Activated CD4-positive, CD25-positive, alpha-beta regulatory T cell treated with anti-CD3 and anti-CD28 coated beads, Interleukin-2, amount 50 U/mL, for 16 hours (primary cell): ENCODE results near the gene DNAJB12.
A peak's percentile ranks its signal among the peaks of the same experiment; 100 is the strongest.
"Not testable (repeated sequence)": the region's sequence is repeated elsewhere in the genome, so short reads cannot be mapped to it uniquely, and the experiment has no call there.

Experiments used
- DNase-seq: peaks from one replicate; pipeline ENCODE4 v3.0.0-alpha.2; 2020; ENCODE audit warnings: low read depth, low spot score

Gene DNAJB12

DNA sequence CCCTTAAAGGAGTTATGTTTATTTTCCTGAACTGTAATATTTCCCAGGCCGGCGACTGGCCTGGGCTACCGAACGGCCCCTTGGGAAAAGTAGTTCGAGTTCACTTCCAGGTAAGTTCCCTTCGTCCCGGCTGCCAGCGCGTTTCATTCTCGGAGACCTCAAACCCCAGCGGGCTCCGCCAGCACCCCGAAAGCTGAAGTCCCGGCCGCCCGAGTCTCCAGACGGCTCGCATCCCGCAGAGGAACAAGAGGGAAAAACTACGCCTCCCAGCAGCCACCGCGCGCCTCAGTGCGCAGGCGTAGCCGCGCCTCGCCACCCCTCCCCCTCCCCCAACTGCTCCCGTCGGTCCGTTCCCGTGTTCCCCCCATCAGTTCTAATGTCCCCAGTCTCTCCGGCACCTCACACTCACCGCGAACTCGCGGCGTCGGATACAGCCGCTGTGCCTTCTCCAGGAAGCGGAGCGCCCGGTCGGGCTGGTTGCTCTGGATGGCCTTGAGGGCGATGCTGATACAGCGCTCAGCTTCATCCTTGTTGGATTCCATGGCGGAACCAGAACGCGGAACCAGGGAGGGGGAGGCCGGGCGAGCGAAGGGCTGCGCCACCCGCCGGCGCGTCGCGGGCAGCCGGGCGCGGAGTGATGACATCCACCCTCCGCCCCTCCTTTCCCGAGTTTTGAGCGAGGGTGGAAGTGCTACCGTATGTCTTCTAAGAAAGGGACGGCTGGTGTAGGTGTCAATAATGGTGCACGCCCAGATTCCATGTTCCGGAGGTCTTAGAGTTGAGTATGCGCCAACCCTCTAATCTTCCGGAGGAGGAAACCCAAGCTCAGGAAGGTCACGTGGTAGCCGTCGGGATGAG, at the start of gene DNAJB12:
DNAJB12 (minus strand) TSS at position 564 of the 858 bp plus-strand sequence; CDS start at position 542, 22 bp downstream.
- DNase-seq, result peak; percentile 79

DNA sequence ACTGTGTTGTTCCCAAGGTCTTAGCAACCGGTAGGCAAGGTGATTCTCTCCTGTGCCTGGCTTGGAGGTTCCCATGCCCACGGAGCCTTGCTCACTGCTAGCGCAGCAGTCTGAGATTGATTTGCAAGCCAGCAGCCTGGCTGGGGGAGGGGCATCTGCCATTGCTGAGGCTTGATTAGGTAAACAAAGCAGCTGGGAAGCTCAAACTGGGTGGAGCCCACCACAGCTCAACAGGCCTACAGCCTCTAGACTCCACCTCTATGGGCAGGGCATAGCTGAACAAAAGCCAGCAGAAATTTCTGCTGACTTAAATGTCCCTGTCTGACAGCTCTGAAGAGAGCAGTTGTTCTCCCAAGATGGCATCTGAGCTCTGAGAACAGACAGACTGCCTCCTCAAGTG, 40.9 kb upstream of the DNAJB12 start:
- not testable (repeated sequence) for DNase-seq

DNA sequence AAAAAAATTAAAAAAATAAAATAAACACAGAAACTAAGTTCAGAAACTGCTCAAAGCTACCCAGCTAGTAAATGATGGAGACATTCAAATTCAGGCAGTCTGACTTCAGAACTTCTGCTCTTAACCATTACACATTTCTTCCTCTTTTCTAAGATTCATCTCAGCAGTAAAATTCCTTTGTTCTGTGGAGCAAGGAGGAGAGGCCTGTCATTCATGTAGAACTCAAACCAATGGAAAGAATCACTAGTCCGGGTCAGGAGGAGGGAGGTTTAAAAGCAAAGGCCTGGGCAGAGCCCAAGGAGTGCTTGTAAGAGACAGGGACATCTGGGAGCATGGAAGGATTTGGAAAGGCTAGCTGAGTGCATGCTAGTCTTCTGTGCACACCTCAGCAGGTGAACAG, 37.9 kb upstream of the DNAJB12 start:
- DNase-seq, result no peak

DNA sequence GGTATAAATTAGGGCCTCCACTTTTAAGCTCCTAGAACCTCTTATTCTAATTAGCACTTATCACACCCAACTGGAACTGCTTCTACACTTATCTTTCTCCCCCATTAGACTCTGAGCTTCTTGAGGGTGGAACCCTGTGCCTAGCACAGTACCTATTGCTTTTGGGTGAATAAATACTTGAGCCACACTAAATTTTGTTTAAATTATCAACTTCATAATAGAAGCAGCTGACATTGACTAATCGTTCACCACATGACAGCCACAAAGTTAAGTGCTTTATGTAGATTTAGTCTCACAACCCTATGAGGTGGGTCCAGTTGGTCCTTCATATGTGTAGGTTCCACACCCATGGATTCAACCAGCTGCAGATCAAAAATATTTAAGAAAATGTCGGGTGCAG, 36.0 kb upstream of the DNAJB12 start:
- no peak for DNase-seq

DNA sequence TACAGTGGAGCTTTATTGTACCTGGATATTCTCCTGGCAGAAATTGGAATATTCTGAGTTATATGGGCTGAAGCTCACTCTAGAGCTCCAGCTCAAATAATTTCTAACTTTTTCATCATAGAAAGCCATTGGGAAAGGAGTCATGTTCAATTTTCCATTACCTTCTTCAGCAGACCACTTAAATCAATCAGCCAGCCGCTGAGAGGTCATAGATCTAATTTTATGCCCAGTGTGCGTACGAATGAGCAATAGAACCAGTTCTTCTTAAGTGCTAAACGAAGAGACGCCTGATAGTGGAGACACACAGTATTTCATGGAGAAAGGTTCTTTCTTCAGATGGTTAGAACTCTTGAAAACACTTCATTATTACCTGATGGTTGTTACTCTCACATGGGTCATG, 35.0 kb upstream of the DNAJB12 start:
- DNase-seq, result no peak

DNA sequence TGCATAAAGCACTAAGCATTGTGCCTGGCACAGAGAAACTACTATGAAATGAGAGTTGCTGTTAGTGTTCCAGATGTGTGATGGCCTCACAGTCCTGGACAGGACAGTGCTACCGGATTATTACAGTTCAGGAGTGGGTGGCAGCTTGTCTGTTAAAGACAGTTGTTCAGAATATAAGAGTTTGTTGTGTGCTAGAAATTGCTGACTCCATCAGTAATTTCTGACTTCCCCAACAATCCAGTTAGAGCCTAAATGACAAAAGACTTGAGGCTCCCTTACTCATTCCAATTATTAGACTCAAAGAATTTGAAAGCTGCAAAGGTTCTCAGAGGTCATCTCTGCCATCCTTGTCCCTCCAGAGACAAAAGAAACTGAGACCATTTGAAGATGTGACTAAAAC, 34.3 kb upstream of the DNAJB12 start:
- no peak for DNase-seq

DNA sequence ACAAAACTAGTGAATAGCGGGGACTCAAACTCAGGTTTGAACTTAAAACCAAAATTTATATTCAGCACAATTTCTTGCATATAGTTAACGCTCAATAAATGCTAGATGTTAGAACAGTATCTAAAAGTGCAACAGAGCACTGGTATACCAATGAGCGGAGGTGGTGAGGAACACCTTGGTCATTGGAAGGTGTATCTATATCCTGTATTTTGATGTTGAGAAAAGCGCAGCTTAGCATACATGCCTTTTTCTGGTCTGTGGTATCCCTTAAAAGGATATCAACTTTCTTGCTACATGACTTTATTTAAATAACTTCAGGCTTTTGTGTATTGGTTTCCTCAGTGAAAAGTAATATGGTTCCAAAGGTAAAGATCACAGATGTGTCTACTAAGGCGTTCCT, 33.3 kb upstream of the DNAJB12 start:
- DNase-seq, result no peak

DNA sequence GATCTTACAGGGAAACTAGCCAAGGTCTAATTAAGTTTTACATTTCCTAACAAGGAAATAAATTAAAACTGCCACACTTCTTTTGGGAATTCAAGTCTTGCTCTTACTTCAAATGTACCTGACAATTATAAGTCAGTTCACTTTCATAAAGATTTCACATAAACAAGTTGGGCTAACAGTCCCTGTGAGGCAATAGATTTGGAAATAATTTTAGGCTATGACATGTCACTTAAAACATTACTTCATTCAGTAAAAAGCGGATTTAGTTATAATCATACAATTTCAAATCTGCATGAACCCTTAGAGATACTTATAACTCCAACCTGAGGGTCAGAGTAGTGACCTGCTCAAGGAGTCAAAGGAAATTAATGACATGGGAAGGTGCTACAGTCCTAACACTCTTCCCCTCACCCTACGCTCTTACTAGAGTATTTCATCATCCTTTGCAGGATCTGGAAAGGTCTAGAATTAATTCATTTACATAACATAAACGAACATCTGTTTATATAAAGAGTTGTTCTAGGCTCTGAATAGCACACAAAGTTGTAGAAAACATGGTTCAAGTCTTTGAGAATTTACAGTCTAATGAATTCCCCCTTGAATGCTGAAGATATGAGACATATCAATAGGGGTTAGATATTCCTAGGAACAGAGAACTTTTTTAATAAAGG, 32.3 kb upstream of the DNAJB12 start:
- DNase-seq, result no peak

DNA sequence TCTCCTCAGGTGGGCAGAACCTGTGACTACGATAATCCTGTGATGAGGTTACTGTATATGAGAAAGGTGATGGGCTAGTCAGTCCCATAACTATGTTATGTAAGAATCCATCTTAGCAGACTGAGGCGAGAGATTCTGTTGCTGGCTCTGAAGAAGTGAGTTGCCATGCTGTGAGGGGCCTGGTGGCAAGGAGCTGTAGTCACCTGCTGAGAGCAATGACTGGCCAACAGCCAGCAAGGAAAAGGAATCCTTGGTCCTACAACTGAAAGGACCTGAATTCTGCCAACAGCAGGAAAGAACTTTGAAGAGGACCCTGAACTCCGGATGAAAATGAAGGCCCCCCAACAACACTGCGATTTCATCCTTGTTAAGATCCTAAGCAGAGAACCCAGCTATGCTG, 31.0 kb upstream of the DNAJB12 start:
- DNase-seq, result no peak

DNA sequence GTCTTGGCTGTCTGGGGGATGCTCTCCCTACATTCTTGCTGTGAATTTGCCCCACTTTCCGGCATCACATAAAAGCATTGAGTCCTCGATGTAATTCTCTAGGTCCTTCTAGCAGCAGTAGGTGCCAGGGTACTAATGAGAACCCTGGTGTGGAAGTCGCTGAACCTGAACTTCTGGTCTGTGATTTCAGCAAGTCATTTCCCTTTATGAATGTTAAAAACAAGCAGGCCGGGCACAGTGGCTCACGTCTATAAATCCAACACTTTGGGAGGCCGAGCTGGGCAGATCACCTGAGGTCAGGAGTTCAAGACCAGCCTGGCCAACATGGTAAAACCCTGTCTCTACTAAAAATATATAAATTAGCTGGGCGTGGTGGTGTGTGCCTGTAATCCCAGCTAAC, 30.3 kb upstream of the DNAJB12 start:
- not testable (repeated sequence) for DNase-seq

DNA sequence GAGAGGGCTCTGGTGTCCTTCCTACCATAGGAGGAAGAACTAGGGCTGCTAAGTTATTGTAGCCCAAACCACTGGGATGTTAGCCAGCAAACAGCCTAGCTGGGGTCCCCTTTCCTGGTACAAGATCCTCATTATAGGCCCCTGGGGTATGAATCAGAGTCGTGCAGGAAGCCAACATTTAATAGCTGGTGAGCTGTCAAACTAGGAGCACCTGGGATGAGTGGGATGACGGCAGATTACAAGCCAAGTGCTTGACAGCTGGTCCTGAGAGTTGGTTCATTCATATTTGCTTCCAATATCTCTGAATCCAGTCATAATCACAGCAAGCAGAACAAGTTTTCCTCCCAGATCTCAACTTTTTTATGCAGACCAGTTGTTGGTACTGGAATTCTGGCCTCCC, 25.1 kb upstream of the DNAJB12 start:
- no peak for DNase-seq

DNA sequence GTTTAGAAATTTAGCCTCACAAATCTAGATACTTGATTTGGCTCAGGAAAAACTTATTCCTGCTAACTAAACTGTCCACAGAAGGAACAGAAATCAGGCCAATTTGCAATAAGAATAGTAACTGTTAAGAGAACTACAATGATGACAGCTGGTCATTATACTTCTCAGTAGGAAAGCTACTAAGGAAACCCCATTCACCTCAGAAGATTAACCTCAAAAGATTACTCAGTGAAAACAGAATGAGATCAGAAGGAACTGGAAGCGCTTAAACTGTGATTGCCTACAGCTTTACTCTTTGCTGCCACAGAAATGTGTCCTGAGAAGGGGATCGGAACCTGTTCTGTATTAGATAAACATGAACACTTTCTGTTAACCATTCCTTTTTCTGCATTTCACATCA, 24.3 kb upstream of the DNAJB12 start:
- no peak for DNase-seq

DNA sequence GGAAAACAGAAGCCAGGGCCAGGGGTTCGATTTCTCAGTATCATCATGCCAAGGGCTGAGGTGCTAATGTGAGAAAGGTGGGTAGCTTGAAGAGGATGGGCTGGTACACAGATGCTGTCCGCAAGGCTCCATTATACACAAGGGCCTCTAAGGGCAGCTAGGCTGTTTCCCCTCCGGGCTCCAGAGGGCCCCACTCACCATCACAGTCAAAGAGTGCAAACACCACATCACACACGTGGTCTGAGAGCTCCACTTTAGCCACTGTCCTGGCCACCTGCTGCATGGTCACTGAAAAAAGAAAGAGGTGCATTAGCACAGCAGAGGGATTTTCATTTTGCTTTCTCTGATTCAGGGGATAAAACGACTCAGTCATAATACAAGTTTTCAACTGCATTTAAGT, 20.9 kb upstream of the DNAJB12 start:
- no peak for DNase-seq

DNA sequence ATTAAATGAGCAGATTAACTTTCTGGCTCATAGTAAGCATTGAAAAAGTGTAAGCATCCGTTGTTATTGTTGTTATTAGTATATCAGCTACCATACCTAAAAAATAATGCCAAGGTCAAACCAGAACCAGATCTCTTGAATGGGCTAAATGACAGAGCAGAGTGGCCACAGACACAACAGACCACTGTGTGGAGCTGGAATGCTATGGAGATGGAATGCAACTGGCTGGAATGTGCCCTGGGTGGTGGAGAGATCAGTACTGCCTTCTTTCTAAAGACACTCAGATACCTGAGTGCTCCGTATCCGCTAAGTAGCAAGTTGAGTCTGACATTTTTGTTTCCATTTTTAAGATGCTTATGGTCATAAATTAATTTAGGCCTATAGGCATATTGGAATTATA, 20.5 kb upstream of the DNAJB12 start:
- DNase-seq, result no peak

DNA sequence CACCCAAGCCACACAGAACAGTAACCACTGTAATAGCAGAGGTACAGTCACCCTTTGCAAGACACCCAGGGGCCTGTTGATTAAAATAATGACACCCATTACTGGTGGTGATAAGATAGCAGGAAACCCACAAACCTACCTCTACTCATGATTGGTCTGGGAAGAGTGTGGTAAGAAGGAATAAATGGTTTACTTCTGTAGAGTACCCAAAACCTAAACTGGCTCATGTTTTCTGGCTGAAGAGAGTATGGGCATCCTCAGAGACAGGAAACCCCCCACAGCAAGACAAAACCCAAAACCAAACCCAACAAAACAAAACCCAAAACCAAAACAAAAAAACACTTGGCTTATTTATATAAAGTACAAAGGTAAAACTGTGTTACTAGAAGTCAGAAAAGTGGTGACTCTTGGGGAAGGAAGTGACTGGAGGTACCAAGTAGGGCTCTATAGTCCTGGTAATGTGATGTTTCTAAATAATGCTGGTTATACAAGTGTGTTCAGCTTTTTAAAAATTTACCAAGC, 15.5 kb upstream of the DNAJB12 start:
- no peak for DNase-seq

DNA sequence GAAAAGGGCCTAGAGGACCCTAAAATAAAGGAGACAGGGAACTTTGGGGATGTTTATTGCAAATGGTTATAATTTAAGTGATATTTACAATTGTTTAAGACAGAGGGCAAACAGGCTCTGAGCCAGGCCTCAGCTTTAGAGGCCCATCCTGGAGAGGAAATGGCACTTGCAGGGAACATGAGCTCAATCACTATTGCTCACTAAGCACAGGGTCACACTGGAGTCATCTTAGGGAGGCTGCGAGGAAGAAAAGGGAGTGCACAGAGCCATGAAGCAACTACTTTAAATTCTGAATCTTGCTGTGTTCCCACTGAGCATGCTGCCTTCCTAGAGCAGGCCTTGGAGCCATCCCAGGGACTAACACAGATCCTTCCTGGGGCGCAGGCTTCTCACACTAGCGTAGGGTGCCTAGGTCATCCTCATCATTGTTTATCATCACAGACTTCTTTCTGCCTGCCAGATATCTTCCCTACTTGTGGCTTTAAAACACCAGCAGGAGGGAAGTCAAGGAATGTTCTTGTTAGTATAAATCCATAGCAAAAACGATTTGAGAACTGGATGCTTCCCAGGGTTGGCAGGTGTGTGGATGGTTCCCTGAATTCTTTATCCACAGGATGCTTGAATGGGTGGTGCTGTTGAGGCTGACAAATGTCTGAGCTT, 12.7 kb upstream of the DNAJB12 start:
- DNase-seq, result no peak

DNA sequence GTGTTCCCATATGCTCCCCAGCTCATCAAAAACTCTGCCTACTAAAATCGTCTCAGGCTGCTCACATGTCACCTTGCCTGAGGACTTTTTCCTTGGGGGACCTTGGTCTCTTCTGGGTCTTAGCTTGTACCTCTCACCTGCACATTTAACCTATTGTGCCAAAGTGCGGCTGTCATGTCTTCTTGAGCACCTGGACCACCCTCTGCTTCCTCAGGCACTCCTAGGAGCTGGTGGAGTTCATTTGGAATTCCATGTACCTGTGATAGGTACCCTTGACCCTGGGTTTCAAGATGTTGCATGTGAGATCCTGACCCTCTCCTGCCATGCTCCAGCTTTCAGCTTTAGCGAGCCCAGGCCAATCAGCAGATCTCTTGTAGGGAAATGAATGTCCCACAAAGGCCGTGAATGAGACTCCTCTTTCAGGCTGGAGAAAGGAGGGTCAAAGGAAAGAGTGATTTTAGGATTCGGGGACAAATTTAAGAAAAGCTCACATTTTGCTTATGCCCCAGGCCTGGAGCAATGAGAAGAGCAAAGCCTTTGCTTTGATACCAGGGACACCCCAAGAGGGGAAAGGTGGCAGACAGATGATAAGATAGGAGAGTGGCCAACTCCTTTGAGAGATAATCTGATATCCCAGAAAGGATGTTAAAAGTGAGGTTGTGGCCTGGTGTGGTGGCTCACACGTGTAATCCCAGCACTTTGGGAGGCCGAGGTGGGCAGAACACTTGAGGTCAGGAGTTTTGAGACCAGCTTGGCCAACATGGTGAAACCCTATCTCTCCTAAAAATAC, 10.6 kb upstream of the DNAJB12 start:
- DNase-seq, result no peak

DNA sequence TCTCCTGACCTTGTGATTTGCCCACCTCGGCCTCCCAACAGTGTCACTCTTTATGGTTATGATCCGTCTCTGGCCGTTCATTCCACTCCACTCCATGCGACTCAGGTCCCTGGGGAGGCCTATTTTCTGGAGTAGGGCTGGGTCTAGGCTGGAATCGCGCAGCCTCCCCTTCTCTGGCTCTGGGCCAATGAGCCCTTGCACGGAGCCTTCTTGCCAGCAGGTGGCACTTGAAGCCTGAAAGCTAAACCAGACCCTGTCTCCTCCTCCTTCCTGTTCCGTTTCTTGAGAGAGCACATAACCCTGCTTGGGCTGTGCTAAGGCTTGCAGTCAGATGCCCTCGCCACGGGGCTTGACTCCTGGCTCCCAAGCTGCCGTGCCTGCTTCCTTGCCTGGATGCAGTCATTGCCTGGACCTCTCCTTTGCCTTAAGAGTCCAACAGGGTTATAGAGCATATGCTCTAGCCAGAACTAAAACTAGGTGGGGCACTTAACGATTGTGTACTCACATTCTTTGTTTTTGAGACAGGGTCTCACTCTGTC, 9.6 kb upstream of the DNAJB12 start:
- peak; percentile 75 for DNase-seq

DNA sequence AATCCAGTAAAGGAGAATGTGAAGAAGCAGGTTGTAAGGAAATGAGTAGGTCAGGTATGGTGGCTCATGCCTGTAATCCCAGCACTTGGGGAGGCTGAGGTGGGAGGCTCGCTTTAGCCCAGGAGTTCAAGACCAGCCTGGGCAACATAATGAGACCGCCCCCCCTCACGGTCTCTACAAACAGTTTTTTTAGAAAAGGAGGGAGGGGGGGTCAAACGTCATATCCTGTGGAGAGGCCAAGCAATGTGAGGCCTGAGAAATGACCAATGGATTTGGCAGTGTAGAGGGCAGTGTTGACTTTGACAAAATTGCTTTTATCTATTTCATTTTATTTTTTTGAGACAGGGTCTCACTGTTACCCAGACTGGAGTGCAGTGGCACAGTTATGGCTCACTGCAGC, 2.3 kb upstream of the DNAJB12 start:
- no peak for DNase-seq

DNA sequence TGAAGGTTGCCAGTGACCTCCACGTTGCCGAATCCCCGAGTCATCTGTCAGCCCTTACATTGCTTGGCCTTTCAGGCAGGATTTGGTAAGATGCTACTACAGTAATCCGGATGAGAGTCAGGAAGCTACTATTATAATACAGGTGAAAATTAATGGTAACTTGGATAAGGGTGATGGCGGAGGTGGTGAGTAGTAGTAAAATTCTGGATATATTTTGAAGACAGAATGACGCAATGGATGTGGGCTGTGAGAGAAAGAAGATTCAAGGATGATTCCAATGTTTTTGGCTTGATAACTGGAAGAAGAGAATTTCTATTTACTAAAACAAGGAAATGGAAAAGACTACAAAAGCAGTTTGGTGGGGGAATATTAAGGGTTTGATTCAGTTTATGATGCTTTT, 1.4 kb upstream of the DNAJB12 start:
- no peak for DNase-seq

DNA sequence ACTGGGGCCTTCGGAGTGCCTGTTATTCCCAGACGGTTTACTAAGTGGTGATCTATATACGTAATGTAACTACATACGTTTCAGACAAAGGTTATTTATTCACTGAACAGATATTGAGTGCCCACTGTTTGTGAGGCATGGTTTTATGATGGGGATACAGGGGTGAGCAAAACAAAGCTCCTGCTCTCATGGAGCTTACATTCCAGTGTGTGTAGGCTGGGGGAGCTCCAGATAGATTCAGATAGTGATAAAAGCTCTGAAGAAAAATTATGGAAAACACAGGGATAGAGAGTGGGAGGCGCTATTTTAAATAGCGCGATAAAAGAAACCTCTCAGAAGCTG, 466 bp upstream of the DNAJB12 start:
- DNase-seq, result no peak

DNA sequence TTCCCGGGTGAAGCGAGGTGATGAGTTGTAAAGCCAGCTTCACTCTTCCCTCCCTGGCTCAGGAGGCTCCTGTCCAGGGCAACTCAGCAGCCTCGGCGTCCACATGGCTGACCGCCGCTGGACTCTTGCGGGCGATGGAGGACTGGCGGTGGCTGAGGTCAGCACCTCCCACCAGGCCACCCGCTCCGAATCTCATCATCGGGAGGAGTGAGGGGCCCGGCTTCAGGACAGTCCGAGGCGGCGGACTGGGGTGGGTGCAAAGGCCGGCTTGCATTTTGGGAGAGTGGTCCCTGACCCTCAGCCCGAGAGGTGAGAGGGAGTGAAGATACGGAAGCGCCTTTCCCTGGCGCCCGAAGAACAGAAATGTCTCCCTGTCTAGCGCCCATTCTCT, 759 bp downstream of the DNAJB12 start:
- DNase-seq, result no peak
